Muscle layer of duodenum (tissue), 2 donors: ENCODE data around the gene MTHFSD.

Source experiments
- H3K27ac ChIP-seq: one replicate; pipeline ENCODE4 v1.7.0; 2013; ENCODE audit warnings: mild to moderate bottlenecking, low read length
- H3K27me3 ChIP-seq: one replicate; pipeline ENCODE4 v1.7.0; 2013; ENCODE audit warnings: low read depth, mild to moderate bottlenecking, control low read depth, low read length
- H3K36me3 ChIP-seq, 2 donors: one replicate each; pipeline ENCODE4 v1.7.0; 2013; ENCODE audit warnings: low read length in 2 of 2, control low read depth in 1 of 2, mild to moderate bottlenecking in 1 of 2; ENCODE audit not compliant: insufficient read depth in 2 of 2, control insufficient read depth in 1 of 2
- H3K4me1 ChIP-seq, 2 donors: one replicate each; pipeline ENCODE4 v1.7.0; 2013; ENCODE audit warnings: low read length in 2 of 2, mild to moderate bottlenecking in 2 of 2, control low read depth in 1 of 2, moderate library complexity in 1 of 2; ENCODE audit not compliant: insufficient read depth in 2 of 2, control insufficient read depth in 1 of 2
- H3K4me3 ChIP-seq, 2 donors: one replicate each; pipeline ENCODE4 v1.7.0; 2013; ENCODE audit warnings: low read length in 2 of 2, low read depth in 1 of 2, mild to moderate bottlenecking in 1 of 2
- H3K9me3 ChIP-seq, 2 donors: one replicate each; pipeline ENCODE4 v1.7.0; 2013; ENCODE audit warnings: low read length in 2 of 2, control low read depth in 1 of 2, mild to moderate bottlenecking in 1 of 2; ENCODE audit not compliant: control insufficient read depth in 1 of 2
- donor health status: healthy.

Gene MTHFSD

GRCh38 chr16:86494039-86494564 lies 60.9 kb downstream of the MTHFSD start:
- peaks cover 0 to 26% of the 10 kb centered on the region in 2 donors for H3K4me1 ChIP-seq
- no peaks in the 10 kb centered on the region for H3K9me3 ChIP-seq
- H3K27ac ChIP-seq = peak overlapping the region; percentile 74
- H3K36me3 ChIP-seq = no peaks in the 10 kb centered on the region
- peak overlapping the region; percentile 16 to 57 for H3K4me3 ChIP-seq
- H3K27me3 ChIP-seq = peaks cover 14% of the 10 kb centered on the region

DNA sequence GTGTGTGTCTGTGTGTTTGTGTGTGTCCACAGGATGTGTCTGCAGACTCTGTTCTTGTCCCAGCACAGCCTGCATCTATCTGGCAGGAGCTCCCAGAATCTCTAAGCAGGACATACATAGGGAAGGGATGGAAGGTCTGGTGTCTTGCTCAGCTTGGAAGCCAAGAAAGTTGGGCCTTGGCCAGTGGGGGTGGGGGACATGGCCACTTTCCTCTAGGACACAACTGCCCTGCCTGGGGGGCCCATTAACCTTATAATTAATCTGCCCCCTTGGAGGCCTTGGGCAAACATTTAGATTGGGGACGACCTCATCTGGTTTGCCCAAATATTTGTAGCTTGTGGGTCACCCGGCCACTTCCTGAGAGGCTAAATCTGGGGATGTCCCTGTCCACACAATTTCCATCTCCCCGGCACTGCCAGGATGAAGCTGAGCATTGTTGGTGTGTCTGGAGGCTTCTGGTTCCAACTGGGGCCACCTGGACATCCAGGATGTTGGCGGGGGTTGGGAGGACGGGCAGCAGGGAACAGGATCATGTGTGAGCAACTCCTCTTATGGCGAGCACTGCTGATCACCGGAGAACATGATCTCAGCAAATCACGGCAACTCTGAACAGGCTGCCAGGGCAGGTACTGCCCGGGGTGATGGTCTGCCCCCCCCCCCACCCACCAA lies 61.9 kb downstream of the MTHFSD start:
- H3K27me3 ChIP-seq = peaks cover 9% of the 10 kb centered on the region
- no peaks in the 10 kb centered on the region for H3K9me3 ChIP-seq
- H3K36me3 ChIP-seq = peaks cover 0 to 6% of the 10 kb centered on the region in 2 donors
- H3K4me3 ChIP-seq = no peak overlapping the region
- no peak overlapping the region for H3K27ac ChIP-seq
- peaks cover 0 to 26% of the 10 kb centered on the region in 2 donors for H3K4me1 ChIP-seq

- Histone ChIP-seq H3K27me3 (peaks cover 9% of the 10 kb centered on the region), H3K4me3 (no peak overlapping the region), H3K27ac (no peak overlapping the region), H3K9me3 (no peaks in the 10 kb centered on the region), H3K4me1 (peaks cover 0 to 26% of the 10 kb centered on the region in 2 donors), H3K36me3 (peaks cover 0 to 6% of the 10 kb centered on the region in 2 donors)
Measured at GRCh38 chr16:86492267-86492960, 62.6 kb downstream of the MTHFSD start.

DNA sequence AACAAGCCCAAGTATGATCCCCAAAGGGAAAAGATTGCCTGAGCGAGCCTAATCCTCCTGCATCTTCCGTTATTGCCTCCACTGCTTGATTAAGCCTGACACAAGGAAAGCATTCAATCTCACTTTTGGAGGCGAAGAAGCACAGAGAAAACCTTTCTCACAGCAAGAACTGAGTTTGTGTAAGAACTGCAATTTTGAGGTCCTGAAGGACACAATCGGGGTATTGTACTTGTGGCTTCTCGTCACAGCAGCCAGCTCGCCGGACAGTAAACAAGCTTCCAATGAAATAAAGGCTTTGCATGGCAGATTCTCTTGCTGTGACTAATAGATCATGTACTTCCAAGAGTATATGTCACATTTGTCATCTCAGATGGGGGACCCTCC lies 63.4 kb downstream of the MTHFSD start:
- H3K27ac ChIP-seq = peak overlapping the region; percentile 2
- H3K9me3 ChIP-seq = no peaks in the 10 kb centered on the region
- H3K36me3 ChIP-seq = peaks cover 0 to 6% of the 10 kb centered on the region in 2 donors
- no peak overlapping the region for H3K4me3 ChIP-seq
- H3K4me1 ChIP-seq = peaks cover 0 to 28% of the 10 kb centered on the region in 2 donors
- H3K27me3 ChIP-seq = peaks cover 9% of the 10 kb centered on the region

DNA sequence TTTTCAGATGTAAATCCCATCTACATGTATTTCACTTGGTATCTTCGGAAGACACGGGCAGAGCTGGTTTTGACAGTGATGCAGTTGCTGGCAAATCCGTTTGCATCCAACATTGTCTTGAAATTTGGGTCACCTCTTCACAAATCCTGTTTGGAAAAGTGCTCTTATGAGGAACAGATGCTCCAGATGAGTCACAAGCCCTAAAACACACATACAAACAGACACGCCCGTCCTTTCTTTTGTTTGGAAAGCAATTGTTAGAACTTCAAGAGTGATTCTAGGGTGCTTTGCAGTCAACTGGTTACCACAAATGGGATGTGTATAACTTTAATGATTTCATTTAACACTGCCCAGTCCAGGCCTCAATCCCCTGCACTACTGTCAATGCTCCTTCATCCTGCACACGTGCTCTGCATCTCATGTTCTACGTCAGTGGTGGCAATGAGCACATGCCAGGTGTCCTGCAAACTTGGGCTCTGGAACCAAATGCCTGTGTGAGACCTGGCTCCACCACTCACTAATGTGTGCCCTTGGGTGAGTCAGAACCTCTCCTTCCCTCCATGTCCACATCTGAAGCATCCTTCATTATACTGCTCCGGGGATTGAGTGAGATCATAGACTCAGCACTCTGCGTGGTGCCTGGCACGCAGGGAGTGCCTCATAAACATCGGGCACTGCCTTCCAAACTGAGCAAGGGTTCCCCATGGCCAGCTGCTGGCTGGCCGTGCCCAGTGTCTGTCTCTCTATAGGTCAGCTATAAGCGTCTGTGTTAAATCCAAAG lies 64.0 kb downstream of the MTHFSD start:
- peaks cover 0 to 6% of the 10 kb centered on the region in 2 donors for H3K36me3 ChIP-seq
- H3K27me3 ChIP-seq = peaks cover 9% of the 10 kb centered on the region
- H3K4me3 ChIP-seq = no peak overlapping the region
- H3K9me3 ChIP-seq = no peaks in the 10 kb centered on the region
- H3K4me1 ChIP-seq = peaks cover 0 to 33% of the 10 kb centered on the region in 2 donors
- no peak overlapping the region for H3K27ac ChIP-seq

DNA sequence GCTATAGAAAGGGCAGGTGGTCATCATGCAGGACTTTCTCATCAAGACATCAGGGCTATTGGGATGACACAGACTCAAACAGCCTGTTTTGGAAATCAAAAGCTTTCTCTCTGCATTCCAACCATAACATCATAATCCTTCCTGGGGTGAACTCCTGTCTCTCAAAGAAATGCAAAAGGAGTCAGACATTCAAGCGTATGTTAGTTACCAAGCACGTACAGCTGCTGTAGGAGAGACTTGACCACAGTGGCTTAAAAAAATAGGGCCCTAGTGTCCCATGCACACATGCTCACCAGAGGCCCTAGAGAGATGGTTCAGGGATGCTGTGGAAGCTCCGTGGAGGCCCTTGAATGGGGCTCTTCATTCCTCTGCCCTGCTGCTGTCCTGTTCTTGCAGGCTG lies 69.3 kb downstream of the MTHFSD start:
- Histone ChIP-seq H3K27me3 (no peaks in the 10 kb centered on the region), H3K4me1 (peaks cover 0 to 10% of the 10 kb centered on the region in 2 donors), H3K4me3 (no peak overlapping the region), H3K36me3 (peaks cover 0 to 6% of the 10 kb centered on the region in 2 donors), H3K9me3 (peaks cover 8 to 11% of the 10 kb centered on the region in 2 donors), H3K27ac (no peak overlapping the region)

- Histone ChIP-seq H3K4me1 (peaks cover 0 to 12% of the 10 kb centered on the region in 2 donors), H3K36me3 (peaks cover 0 to 6% of the 10 kb centered on the region in 2 donors), H3K27ac (no peak overlapping the region), H3K27me3 (no peaks in the 10 kb centered on the region), H3K4me3 (no peak overlapping the region), H3K9me3 (peaks cover 8 to 11% of the 10 kb centered on the region in 2 donors)
Measured at GRCh38 chr16:86484240-86484639, 70.8 kb downstream of the MTHFSD start.

GRCh38 chr16:86481607-86482006 lies 73.4 kb downstream of the MTHFSD start:
- Histone ChIP-seq H3K27ac (no peak overlapping the region), H3K27me3 (no peaks in the 10 kb centered on the region)

GRCh38 chr16:86480444-86480843 lies 74.6 kb downstream of the MTHFSD start:
- Histone ChIP-seq H3K4me3 (no peak overlapping the region), H3K4me1 (peaks cover 0 to 15% of the 10 kb centered on the region in 2 donors), H3K27me3 (no peaks in the 10 kb centered on the region), H3K27ac (no peak overlapping the region), H3K36me3 (peaks cover 0 to 4% of the 10 kb centered on the region in 2 donors), H3K9me3 (peaks cover 8 to 11% of the 10 kb centered on the region in 2 donors)

More at GRCh38 chr16:86481607-86482006, 73.4 kb downstream of the MTHFSD start:
- Histone ChIP-seq H3K4me1 (peaks cover 0 to 20% of the 10 kb centered on the region in 2 donors), H3K4me3 (no peak overlapping the region), H3K9me3 (peaks cover 8 to 11% of the 10 kb centered on the region in 2 donors), H3K36me3 (no peaks in the 10 kb centered on the region)
